Measurements from ENCODE around the gene RASA4B.

RASA4B gene

GRCh38 chr7:102436118-102436517 is 81.5 kb downstream of the RASA4B start:
- no peak overlapping the region for H3K4me3 ChIP-seq (ENCODE audit: low read depth, low read length)
- no peak for TF ChIP-seq CTCF (conservative IDR thresholded peaks at IDR 0.05; ENCODE audit: low read depth, low read length)
- DNase-seq (ENCODE audit: low read depth): no peak

DNA sequence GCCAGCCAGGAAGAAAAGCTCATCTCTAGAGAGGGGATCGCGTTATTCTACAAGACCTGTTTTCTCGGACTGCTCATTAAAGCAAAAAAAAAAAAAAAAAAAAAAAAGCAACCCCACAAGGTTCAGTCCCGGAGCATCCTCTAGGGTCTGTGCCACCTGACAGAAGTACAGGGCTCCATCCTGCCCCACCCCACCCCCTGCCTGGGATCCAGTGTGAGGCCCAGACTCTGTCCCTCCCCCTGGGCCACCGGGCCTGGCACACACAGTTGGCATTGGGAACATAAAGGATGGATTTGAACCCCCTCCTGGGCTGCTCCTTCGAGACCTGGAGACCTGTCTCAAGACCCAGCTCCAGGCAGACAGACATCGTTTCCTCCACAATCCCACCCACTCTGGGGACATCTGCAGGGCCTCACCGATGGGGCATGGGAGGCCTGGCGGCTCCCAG is 83.5 kb downstream of the RASA4B start:
- TF ChIP-seq CTCF (conservative IDR thresholded peaks at IDR 0.05; ENCODE audit: low read depth, low read length): no peak
- peak overlapping the region; percentile 83 for H3K4me3 ChIP-seq (ENCODE audit: low read depth, low read length)
- DNase-seq (ENCODE audit: low read depth): peak; percentile 62

DNA sequence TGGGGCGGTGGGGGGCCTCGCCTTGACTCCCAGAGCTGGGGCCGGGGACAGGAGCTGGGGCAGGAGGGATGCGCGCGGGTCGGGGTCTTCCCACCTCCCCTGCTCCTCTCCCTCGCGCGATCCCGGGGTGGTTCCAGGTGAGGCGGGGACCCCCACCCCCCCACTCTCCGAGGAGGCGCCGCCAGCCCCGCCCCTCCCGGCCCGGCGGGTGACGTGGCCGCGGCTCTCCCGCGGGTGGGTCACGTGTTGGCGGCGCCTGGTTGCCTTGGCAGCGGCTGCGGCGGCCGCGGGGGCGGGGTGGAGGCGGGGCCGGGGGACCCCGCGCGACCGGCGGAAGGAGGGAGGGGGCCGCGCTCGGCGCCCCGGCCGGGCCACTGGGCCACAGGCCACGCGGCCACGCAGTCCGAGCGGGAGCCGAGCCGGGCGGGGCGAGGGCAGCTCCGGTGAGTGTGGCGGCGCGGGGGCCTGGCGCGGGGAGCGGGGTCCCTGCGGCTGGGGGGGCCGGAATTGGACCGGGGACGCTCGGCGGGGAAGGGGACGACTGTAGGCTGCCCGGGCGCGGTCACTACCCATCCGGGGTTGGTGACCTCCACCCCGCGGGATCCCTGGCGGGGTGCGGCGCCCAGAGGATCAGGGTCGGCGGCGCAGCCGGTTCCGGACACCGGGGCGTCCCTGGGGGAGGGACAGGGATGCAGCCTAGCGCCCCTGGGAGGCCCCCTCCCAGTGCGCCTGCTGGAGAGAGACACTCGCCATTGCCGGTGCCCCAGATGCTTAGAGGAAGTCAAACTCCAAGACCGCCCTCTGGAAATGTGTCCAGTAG is 84.1 kb downstream of the RASA4B start, which contains the start of gene ORAI2:
Gene ORAI2, plus strand, starts transcription at position 357 of the 820 bp plus-strand sequence. CDS start 5,382 bp downstream, outside the sequence.
- DNase-seq (ENCODE audit: low read depth): peak; percentile 64
- H3K4me3 ChIP-seq (ENCODE audit: low read depth, low read length): peak within 1 kb of the TSS; percentile 83
- TF ChIP-seq CTCF (conservative IDR thresholded peaks at IDR 0.05; ENCODE audit: low read depth, low read length): no peak

Measured in choroid plexus epithelial cell (primary cell).